Measurements from ENCODE around the gene CCDC146.
"Not testable (repeated sequence)": the region's sequence is repeated elsewhere in the genome, so short reads cannot be mapped to it uniquely, and the experiment has no call there.

Gene CCDC146

DNA sequence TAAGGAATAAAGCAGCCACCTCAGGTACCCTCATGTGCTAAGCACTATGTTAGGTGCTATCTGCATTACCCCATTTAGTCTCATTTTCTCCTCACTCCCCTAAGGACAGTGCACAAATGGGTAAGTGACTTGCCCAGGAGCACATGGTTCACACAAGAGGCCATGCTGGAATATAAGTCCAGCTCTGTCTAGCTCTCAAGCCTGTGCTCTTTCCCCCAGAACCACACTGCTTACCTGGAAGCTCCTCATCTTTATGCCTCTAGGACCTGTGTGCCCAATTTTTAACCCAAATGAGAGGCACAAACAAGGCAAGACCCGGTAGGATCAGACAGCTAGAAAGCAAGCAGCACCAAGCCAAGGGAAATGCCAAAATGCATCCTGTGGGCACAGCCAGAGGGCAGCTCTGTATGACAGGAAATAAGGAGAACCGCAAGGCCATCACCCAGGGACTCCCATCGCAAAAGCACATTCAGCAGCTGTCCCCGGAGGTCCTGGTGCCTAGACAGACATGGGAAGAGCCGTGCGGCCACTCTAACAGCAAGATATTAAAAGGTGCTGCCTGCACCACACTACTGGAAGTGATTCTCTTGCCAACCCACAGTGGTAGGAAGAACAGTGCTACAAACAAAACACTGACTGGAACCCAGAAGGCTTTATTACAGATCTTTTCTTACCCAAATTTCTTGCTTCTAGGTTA is 205.7 kb downstream of the CCDC146 start:
- DNase-seq (ENCODE audit: low read depth) = no peak

DNA sequence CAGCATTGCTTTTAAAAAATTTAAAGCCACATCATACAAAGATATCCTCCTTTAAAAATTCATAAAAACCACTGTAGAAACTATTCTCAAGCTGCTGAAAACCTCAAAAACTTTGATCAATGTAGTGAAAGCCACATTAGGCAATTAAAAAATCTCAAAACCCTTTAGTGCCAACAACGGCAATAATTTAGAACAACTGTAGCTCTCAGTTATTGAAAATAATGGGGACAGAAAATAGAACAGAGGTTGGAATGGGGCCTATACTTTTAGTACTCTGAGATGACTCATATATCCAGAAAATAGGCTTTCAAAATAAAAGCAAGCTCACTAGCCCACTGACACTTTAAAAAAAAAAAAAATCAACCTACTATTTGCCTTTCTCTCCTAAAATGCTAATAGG is 206.3 kb downstream of the CCDC146 start:
- DNase-seq (ENCODE audit: low read depth) = no peak

DNA sequence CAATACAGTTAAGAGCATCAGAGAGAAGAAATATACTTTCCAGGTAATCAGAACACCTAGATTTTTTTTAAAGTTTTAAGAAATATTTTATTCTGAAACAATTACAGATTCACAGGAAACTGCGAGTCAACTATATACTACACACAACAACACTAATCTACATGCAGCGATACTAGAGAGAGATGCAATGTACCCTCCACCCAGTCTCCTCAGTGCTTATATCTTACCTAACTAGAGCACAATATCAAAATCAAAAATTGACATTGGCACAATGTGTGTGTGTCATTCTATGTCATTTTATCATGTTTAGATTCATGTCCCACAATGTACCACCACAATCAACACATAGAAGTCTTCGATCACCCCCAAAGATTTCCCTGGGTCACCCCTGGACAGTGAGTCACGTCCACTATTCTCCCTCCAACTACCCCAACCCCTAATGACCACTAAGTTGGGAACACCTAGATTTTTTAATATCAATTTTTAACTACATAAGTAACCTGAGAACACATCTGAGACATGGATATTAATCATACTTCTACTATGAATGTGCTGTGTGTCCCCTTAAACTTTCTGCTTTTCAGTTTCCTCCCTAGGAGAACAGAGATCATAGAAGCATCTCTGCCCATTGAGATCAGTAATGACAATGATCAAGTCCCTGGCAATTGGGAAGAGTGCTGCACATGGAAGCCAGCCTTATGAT is 207.2 kb downstream of the CCDC146 start:
- no peak for DNase-seq (ENCODE audit: low read depth)

DNA sequence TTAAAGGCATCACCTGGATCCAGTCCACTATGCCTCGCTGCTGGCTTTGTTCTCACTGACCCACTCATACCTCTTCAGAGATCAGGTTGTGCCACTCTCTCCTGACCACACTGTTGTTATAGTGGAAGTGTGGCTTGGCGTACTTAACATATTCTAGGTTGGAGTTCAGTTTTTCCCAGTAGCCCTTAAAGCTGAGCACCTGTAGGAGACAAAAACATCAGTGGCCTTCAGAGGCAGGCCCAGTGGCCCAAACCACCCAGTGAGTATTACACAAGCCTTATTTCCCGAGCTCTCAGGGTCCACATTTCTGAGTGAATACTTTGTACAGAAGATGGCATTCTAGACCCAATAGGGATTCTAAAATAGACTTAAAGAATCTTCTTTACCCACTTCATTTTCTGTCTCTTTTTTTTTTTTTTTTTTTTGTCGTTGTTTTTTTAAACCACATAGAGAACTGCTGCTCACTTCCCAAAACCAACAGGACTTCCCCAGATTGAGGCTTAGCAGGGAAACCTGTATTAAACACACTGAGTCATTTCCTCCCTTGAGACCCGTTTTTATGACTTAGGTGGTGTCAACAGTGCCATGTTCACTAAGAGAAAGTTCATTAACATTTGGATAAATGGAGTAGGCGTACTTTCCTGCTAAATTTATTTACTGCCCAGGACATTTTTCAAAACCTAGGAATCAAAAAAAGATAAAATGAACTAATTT is 207.9 kb downstream of the CCDC146 start:
- DNase-seq (ENCODE audit: low read depth) = no peak

DNA sequence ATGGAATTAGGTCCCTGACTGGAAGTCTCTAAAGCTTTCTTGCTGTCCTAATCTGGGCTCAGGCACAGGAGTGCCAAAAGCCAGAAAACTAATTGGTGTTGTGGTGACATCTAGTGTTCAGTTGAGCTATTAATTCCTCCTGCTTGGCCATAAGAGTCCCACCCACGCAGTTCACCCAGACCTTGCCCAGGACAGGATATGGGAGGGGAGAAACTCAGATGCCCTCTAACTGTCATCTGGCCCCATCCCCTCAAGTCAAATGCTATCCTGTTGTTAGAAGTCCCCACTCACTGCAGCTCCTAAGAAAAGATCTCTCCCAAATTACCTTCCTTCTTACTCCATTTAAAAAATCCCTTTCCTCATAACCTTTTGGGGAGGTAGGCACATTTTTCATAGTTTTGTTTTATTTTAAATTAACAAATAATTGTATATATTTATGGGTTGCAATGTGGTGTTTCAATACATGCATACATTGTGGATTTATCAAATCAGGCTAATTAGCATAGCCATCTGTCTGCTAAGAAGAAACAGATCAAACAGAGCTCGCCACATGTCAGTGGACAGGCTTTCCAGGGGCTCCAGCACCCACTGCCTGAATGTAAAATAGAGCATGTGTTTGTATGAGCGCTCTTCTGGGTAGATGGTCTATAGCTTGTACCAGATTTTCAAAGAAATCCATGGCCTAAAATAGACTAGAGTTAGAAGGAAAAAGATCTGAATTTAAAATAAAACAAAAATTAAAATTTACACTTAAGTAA is 209.7 kb downstream of the CCDC146 start:
- DNase-seq (ENCODE audit: low read depth) = peak; percentile 36

DNA sequence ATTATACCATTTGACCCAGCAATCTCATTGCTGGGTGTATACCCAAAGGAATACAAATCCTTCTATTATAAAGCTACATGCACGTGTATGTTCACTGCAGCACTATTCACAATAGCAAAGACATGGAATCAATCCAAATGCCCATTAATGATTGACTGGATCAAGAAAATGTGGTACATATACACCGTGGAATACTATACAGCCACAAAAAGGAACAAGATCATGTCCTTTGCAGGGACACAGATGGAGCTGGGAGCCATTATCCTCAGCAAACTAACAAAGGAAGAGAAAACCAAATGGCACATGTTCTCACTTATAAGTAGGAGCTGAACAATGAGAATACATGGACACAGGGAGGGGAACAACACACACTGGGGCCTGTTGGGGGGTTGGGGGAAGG is 211.6 kb downstream of the CCDC146 start:
- DNase-seq (ENCODE audit: low read depth) = not testable (repeated sequence)

DNA sequence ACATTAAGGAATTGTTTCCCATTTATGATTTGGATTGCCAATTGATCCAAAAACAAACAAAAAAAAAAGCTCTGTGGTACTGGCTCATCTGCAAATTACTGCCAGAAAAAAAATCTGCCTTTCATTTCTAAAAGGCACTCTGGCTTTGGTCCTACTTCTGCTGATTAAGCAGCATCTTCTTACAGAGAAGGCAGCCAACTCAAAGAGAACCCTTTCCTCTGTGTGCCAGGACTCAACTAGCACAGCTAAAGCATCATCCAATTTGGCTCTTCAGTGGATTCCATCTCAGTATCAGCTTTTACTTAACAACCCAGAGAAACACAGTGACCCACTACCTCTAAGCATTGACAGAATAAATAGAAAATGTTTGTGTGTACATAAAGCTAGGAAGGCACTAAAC is 213.2 kb downstream of the CCDC146 start:
- DNase-seq (ENCODE audit: low read depth) = no peak

DNA sequence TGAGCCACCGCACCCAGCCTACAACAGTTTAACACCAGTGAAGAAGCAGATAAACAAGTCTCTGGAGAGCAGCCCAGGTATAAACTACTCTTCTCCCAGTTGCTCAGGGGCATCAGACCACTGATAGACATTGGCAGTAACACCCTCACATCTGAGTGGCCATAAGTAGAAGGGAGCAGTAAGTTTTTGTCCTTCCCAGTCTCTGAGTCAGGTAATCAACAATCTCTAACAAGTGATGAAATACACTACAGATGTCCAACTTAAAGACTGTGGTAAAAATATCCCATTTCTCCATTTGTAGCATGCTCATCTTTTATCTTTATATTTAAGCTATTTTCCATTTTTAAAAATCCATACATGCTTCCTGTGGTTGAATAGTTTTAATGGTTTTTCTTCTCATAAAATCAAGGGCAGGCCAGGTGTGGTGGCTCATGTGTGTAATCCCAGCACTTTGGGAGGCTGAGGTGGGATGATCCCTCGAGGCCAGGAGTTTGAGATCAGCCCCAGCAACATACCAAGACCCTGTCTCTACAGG is 215.1 kb downstream of the CCDC146 start:
- DNase-seq (ENCODE audit: low read depth) = no peak

DNA sequence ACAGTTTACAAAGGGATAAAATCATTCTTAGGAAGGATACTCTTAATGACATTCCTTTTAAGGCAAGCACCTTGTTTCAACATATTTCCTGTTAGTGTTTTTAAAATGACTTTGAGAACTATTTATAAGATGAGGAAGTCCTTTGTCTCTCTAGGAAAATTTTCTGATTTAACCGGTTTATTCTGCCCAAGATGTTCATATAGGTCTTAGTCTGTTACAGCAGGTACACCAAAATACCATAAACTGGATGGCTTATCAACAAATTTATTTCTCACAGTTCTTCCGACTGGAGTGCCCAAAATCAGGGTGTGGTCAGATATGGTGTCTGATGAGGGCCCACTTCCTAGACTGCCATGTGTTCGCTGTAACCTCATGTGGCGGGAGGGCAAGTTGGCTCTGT is 215.8 kb downstream of the CCDC146 start:
- no peak for DNase-seq (ENCODE audit: low read depth)

DNA sequence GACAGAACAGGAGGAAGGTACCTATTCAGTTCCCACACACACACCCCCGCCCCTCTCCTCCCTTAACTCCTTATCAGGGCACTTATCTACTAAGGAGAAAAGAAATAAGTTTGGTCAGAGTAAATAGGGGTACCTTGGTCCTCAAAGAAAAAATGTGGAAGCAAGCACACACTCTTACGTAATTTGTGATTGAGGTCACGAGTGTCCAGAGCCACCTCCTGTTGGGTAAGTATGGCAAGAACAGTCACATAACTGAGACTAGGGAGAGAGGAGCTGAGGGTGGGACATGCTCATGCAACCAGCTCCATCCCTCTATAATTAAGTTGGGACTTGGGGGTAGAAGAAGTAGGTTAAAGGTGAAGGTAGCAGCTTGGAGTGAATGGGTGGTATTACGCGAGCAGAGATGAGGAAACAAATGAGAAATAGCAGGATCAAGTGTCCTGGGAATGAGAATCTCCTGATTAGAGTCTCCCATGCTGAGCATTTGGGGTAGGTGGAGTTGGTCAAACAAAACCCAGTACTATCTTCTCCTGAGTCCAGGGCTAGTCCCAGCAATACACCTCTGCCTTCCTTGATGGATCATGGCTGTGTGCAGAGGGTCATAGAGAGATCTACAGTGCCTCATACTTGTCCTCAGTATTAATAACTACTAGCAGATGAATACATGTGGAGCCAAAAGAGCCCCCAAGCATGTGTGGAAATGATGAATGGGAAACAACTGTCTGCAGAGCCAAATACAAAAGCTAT is 216.6 kb downstream of the CCDC146 start:
- DNase-seq (ENCODE audit: low read depth) = no peak

DNA sequence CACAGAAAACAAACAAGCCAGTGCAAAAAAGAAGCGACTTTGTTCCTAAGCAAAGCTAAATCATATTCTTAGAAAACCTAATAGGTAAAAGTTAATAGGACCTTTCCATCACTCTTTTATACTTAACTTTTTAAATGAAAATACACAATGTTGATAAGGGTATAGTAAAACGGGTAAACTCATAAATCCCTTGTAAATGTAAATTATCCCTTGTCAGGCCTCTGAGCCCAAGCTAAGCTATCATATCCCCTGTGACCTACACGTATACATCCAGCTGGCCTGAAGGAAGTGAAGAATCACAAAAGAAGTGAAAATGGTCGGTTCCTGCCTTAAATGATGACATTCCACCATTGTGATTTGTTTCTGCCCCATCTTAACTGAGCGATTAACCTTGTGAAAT is 217.3 kb downstream of the CCDC146 start:
- no peak for DNase-seq (ENCODE audit: low read depth)

All from activated T-cell treated with anti-CD3 and anti-CD28 coated beads for 48 hours (primary cell).